Femur (tissue), 1 donor: ENCODE measurements around the gene COQ5.
"Not testable (repeated sequence)": the region's sequence is repeated elsewhere in the genome, so short reads cannot be mapped to it uniquely, and the experiment has no call there.

Source experiments
- DNase-seq: peaks from one replicate; pipeline ENCODE4 v3.0.0-alpha.2; 2017

Gene COQ5

DNA sequence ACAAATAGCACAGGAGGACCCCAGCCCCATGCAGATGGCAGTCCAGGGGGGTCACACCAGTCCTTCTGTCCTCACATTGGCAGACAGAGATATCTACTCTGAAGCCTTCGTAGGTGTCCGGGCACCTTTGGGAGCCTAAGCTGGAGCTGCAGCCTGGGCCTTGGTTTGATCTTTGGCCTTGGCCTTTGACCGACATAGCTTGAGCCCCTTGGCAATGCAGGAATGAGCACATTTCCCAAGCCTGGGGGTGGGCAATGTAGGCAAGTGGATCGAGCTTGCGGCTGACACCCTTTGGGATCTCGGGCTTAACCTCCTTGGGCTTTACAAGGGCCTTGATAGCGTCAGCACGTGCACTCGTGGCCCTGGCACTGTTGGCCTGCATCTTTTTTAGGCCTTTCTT lies 6.4 kb downstream of the COQ5 start:
- no peak for DNase-seq

DNA sequence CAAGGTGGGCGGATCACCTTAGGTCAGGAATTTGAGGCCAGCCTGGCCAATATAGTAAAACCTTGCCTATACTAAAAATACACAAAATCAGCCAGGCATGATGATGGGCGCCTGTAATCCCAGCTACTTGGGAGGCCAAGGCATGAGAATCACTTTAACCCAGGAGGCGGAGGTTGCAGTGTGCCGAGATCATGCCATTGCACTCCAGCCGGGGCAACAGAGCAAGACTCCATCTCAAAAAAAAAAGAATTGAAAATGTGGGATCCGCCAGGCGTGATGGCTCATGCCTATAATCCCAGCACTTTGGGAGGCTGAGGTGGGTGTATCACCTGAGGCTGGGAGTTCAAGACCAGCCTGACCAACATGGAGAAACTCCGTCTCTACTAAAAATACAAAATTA lies 9.6 kb downstream of the COQ5 start:
- DNase-seq, result not testable (repeated sequence)

DNA sequence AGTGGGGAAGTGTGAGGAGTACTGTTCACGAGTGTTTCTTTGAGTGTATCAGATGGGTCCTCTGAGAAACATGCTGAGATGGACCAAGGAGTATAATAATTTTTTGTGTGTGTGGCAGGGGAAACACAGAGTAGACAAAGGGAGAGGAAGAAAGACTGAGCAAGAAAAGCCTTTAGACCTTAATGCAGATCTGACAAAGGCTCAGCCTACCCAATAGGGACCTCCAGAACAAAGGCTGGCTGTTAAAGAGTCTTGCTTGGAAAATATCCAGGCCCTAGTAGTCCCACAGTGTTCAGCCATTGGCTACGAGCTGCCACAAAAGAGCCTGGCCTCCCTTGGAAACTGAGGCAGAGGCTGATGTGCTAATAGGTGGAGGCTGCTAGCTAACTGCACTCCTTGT lies 13.5 kb downstream of the COQ5 start:
- no peak for DNase-seq

DNA sequence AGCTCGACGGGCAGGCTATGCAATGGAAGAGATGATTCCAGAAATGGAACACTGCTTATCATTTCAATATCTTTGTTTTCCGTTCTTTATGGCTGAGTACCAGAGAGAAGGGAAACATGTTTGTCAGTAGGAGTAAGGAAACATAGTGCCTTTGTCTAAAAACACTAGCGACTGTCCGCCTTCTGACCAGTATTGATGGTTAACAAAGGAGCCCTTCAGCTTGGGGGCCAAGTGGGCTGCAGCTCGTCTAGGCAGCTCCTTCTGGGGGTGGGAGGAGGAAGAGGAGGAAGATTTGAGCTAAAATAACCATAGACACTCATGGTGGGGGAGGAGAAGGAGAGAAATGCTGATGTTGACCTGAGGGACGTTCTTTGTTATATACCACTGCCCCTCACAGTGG lies 15.0 kb downstream of the COQ5 start:
- DNase-seq, result no peak

DNA sequence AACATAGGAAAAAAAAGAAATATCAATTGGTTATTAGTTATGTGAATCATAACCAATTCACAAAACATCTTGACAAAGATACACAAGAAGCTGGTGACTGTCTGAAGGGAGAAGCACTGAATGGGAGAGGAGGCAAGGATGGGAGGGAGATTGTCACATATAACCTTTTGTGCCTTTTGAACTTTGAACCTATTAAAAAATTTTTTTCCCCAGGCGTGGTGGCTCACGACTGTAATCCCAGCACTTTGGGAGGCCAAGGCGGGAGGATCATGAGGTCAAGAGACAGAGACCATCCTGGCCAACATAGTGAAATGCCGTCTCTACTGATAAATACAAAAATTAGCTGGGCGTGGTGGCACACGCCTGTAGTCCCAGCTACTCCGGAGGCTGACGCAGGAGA lies 20.4 kb downstream of the COQ5 start:
- DNase-seq, result no peak

DNA sequence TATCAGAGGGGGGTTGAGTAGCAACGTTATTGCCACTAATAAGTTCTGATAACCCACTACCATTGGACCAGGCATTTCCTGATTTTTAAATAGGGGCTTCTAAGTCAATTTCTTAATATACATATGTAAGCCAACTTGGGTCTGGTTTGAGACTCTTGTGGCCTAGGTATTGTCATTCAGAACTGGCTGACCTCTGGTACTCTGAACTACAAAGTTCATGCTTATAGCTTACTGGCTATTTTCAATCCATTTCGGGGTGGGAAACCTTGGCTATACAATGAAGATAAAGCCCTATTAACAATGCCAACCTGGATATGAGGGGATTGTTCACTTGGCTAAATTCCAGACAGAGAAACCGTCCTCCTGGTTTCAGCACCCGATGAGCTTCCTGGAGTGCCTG lies 24.4 kb downstream of the COQ5 start:
- no peak for DNase-seq

DNA sequence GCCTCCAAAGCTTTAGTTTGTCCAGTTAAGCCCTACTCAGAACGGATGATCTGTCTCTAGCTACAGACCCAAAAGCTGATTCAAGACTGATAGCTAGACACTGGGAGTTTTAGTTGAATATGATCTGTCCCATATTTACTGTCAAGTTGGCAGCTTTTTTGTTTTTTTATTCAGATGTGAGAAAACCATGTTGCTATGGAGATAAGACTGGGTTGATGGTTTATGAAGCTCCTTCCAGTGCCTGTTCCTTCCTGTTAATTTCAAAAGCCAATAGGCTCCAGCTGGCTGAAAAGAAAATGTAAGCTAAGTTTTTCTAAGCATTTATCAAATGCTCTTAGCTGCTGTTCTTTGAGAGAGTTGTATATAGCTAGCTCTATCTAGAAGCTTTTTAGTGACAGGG lies 28.4 kb downstream of the COQ5 start:
- DNase-seq, result no peak

DNA sequence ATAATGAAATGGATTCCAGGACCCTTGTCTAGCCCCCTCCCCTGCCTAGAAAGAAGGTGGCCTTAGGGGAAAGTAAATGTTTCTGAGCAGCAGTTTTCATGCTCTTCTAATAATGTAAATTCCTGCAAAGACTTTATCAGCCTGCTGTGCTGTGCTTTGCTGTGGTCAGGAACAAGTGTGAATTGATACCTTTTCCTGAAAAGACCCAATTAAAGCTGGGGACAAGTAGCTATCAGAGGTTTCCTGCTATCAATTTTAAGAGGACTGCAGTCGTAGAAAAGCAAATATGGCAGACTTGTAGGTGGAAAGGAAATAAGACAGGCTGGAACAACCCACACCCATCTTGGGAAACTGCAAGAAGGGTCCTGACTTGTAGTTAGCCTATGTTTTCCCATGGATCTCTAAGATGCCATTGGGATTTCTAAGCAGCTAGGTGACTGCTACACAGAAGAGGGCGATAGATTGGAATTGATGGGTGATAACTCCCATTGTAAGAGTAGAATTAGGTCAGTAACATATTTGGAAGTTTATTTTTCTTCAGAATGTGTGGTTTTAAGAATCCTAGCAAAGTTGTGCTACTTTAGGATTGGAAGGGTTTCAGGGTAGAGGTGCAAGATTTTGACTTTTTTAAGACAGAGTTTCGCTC lies 30.0 kb downstream of the COQ5 start:
- no peak for DNase-seq

DNA sequence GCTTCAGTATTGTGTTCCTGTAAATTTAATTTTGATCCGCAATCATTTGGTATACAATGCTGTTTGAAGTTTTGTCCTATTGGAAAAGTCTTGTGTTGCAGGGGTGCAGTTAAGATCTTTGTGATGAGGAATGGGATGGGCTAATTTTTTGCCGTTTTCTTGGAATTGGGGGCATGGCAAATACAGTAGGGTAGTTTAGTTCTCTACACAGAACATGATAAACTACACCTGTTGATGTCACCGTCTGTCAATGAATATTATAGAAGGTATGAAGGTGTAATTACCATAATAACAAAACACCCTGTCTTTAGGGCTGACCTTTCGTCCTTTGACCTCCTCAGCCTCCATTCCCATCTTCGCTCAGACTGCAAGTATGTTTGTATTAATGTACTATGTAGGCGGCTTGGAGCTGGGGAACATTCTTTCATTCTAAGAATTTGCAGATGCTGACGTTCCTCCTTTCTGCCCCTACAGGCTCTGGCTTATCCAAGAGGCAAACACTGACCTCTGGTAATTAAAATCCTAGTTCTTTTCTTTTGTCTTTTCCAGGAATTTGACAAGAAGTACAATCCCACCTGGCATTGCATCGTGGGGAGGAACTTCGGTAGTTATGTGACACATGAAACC lies 31.3 kb downstream of the COQ5 start:
- DNase-seq, result no peak

DNA sequence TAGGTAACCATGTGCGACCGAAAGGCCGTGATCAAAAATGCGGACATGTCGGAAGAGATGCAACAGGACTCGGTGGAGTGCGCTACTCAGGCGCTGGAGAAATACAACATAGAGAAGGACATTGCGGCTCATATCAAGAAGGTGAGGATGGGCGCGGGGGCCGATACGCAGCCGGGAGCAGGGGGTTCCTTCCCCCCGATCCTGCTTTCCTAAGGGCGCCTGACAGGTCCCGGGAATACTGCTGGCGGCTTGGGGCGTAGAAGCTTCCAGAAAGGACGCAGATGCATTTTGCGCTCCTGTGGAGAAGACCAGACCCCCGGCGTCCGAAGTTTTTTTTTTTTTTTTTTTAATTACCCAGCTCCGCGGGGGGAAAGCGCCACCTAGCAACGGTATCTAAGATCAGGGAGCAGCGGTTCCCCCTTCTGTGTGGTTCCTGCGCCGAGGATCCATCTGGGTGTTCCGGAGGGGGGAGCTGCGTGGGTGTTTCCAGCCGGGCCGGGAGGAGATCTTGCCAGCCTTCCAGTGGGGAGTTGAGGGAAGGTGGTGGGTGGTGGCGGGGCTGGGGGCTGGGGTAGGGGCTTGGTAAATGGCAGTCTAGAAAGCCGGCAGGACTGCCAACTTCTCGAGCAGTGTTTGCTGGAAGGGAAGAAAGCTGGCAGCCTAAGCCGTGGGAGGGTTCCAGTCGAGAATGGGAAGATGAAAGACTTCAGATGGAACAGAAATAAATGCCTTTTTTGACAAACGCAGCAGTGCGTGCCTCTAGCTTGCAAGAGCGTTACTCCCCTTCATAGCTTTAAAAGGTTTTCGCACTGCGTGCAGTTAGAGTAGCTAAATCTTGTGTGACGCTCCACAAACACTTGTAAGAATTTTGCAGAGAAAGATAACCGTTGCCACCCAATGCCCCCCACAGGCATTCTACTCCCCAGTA lies 32.3 kb downstream of the COQ5 start:
- DNase-seq, result peak; percentile 74

DNA sequence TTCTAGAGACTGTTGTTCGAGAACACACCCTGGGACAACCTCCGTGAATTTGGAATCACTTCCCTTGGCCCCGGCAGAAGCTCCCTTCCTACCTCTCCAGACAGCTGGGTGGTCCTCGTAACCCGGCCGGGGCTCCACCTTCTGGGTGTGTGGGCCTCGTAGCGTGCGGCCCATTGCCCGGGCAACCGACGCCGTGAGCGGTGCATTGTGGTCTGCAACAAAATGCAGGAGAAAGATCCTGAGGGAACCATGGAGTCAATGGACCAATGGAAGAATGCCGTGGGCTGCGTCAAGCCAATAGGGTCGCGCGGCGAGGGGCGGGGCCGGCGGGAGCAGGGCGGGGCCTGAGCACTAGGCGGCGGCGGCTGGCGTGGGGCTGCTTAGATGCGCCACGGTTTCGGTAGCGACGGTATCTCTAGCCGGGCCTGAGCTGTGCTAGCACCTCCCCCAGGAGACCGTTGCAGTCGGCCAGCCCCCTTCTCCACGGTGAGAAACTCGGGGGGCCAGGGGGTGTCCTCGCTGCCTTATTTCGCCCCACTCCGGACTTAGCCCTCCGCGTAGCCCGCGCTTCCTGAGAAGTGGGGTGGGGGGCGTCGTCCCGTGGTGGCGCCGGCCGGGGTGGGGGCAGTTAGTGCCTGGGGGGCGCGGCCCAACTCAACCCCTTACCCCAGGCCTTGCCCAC lies 33.1 kb downstream of the COQ5 start, which contains the start of gene DYNLL1:
TSS of gene DYNLL1 (plus strand) at position 383 of the 682 bp plus-strand sequence. CDS start 309 bp downstream, outside the sequence.
- DNase-seq, result peak; percentile 98

DNA sequence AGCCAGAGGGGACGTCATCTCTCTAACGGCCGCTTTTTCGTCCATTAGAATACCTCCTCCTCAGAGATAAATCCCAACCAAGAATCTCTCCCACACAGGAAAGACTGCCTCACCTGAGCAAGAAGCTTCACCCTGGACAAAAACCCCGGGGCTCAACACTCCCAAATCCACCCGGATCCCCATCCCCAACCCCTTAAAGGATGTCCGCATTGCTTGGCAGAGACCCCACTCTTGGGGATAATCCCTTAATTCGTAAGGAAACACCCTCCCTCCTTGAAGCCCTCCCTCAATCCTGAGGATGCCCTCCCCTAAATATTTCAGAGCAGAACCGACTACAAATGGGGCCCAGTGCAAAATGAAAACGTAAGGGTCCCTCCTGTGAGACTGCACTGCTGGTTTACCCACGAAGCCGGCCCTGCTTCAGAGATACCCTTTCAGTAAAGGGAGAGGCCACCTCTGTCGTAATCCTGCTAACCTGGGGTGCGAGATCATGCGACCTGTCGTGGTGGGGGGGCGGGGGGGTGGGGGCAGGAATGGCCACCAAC lies 33.7 kb downstream of the COQ5 start:
- no peak for DNase-seq

DNA sequence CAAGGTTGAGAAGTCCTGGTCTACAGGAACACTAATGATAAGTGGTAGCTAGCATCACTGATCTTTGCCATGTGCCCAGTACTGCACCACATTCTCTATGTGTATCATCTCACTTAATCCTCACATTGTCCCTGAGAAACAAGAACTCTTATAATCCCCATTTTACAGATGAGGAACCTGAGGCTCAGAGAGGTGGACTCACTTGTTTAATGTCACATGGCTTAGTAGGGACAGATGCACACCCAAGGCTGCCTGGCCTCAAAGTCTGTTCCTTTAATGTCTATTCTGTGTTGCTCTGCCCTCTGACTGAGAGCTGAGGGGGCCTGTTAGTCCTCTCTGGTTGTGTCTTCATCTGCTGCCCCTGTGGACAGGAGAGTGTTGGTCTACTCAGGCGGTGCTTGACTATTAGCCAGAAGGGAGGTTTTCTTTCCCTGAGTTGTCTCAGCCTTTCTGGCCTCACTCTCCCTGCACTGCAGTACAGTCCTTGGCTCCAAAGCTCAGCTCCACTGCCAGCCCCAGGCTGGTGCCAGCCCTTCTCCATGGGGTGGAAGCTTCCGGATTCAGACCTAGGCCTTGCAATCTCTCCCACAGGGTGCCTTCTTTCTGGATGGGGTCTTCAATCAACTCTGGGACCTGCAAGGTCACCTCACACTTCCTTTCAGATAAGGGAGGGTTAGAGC lies 38.0 kb downstream of the COQ5 start:
- no peak for DNase-seq

DNA sequence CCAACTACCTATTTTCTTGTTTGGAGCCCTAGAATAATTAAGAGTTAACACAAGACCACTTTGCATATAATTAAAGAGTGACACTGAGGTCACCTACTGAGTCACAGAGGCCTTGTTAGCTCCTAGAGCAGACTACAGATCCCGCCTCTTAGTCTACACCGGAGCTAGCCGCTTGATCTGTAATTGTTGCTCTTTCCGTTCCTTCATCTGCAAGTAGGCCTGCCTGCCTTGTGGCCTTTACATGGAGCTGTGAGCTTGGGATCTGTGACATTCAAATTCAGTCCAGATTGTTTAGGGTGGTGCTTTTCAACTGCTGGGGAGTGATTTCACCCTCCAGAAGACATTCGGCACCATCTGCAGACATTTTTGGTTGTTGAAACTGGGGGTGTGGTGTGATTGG lies 38.6 kb downstream of the COQ5 start:
- DNase-seq, result no peak

DNA sequence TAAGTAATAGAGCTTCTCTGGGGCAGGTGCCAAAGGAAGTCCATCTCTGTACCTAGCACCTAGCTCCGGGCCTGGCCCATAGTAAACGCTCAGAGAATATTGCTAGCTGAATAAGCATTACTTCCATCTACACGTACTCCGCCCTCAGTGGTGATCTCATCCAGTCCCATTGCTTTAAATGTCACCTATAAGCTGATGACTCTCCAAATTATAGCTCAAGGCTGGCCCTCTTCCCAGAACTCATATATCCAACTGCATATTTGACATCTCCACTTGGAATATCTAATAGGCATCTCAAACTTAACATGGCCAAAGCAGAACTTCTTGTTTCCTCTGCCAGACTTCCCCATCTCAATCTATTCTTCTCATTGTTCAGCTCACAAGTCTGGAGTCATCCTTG lies 39.9 kb downstream of the COQ5 start:
- DNase-seq, result no peak

DNA sequence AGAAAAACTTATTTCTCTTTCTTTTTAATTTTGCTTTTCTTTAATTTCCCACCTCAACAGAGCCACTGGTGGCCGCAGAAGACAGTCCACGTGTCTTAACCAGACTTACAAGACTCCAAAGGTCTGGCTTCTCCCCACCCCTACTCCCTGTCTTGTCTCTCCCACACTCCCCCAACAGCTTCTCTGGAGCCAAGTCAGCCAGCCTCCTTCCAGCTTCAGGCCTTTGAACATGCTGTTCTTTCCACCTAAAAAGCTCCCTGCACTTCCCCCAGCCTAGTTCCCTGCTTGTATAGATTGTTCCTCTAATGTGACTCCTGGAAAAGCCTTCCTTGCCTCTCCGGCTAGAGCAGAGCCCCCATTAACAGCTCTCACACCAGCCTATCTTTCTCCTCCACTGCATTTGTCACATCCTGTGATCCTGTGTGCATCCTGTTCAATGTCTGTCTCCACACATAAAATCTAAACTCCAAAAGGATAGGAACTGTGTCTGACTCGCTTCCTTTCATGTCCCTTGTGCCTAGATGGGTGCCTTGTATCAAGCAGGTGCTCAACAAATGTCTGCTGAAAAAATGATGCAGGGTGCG lies 40.8 kb downstream of the COQ5 start:
- no peak for DNase-seq

DNA sequence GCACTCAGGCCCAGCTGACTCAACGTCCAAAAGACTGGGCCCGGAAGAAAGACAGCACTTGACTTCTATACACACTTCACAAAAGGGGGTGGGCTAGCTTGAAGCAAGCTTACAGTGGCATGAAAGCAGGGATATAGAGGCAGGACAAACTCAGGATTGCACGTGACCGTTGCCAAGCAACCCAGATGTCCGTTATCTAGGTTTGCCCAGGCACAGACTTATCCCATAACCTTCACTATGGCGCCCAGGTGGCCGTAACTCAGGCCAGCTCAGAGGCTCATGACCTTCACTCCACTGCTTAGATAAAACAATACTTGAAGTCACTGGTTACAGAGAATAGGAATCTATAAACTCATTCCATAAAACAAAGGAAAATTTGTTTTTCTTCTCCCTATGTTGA lies 41.4 kb downstream of the COQ5 start:
- DNase-seq, result not testable (repeated sequence)

DNA sequence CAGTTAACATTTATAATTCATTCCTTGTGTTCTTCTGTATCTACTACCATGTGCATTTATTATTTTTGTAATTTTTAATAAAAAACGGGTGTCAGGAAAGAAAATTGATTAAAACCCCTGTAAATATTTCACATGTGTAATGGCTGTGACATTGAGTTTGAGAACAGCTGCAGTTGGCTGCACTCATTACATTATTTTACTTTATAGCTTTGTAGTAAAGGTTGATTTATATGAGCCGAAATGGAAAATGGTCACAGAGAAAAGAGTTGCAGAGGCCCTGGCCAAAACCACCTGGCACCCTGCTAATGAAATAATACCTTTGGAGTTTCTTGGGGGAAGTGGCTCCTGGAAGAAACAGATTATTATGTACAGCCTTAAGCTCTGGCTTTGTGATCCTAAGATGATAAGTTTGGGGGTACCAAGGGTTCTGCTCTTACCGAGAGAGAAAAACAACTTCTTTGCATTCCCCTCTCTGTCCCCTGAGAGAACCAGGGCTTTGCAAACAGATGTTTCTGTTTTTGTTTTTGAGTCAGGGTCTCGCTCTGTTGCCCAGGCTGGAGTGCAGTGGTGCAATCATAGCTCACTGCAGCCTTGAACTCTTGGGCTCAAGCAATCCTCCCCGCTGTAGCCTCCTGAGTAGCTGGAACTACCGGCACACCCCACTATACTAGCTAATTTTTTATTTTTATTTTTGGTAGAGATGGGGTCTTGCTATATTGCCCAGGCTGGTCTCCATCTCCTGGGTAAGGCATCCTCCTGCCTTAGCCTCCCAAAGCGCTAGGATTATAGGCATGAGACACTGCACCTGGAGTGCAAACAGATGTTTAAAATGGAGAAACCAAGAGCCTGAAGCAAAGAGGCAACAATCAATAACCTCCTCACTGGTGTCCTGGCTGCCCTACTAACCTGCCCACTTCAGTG lies 42.7 kb downstream of the COQ5 start:
- no peak for DNase-seq

DNA sequence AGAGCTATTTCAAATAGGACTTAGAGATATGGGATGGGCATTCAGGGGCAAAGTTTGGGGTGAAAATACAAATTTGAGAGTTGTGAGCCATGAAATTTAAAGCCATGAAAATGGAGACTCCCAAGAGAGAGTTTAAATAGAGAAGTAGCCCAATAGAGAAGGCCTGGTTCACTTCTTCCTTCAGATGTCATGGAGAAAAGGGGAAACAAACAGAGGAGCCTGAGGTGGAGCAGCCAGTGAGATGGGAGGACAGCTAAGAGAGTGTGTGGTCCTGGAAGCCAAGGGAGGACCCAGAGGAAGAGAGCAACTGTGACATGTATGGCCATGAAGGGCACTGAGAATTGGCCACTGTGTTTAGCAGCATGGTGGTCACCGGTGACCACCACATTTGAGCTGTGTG lies 45.3 kb downstream of the COQ5 start:
- DNase-seq, result no peak

DNA sequence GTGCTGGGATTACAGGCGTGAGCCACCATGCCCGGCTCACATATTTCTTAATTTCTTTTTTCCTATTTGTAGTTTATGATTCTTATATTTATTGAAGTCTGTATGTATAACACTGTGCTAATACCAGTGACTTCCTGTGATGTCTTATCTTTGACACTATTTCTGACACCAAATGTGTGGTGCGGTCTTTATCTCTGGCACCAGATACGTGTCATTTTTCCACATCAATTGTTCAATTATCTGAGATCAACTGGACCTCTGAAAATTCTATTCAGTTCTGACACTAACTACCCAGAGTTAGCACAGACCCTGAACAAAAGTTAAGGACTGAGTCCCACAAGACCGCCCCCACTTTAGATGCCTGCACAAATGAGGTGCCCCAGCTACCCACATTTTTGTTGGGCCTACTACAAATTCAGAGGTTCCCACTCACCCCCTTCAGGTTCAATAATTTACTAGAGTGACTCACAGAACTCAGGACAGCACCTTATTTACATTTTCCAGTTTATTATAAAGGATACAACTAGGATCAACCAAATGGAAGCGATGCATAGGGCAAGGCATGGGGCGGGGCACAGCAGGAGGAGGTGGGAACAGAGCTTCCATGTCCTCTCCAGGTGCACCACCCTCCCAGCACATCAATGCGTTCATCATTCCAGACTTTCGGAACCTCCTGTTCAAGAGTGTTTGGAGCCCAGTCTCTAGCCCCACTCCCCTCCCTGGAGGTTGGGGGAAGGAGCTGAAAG lies 47.8 kb downstream of the COQ5 start:
- no peak for DNase-seq
